Colonic mucosa (tissue), 4 donors: ENCODE data around the gene ANKRD13D. TPM values are rescaled to one million over a fixed set of nuclear protein-coding genes. Genes with fewer than 3 reads are reported as not detected.
A peak's percentile ranks its signal among the peaks of the same experiment; 100 is the strongest.
"Not testable (repeated sequence)": the region's sequence is repeated elsewhere in the genome, so short reads cannot be mapped to it uniquely, and the experiment has no call there.

ENCODE experiments used
- DNase-seq: peaks from one replicate; pipeline ENCODE4 v3.0.0-alpha.2; 2020
- H3K27ac ChIP-seq: fragments of 200-600 bp; one replicate; pipeline ENCODE4 v1.8.0; 2021
- H3K27me3 ChIP-seq: fragments of 200-600 bp; one replicate; pipeline ENCODE4 v1.8.0; 2021
- H3K36me3 ChIP-seq: fragments of 200-600 bp; one replicate; pipeline ENCODE4 v1.8.0; 2021
- H3K4me1 ChIP-seq: fragments of 200-600 bp; one replicate; pipeline ENCODE4 v1.8.0; 2021; ENCODE audit warnings: mild to moderate bottlenecking
- H3K4me3 ChIP-seq: fragments of 200-600 bp; one replicate; pipeline ENCODE4 v1.8.0; 2021
- H3K9ac ChIP-seq, 2 donors: one replicate each; pipeline ENCODE4 v1.7.0; 2013; ENCODE audit warnings: control low read depth in 2 of 2, low read depth in 2 of 2, low read length in 2 of 2
- H3K9me3 ChIP-seq: fragments of 200-600 bp; one replicate; pipeline ENCODE4 v1.8.0; 2021
- CTCF ChIP-seq: fragments of 200-600 bp; IDR thresholded peaks from one replicate; pipeline ENCODE4 v1.8.0; 2022; ENCODE audit warnings: antibody characterized with exemption, mild to moderate bottlenecking
- intact Hi-C: fragments of 100-400 bp; cut with DNase I; formaldehyde crosslinking; loops from one replicate; pipeline ENCODE4 v1.14.1; 2022
- total RNA-seq, 2 donors: library from RNA; stranded (reverse); fragmentation: NEBNext Ultra II Directional in 1 of 2; extraction: Animal tissue kit (Norgen Biotek cat#: 25700) in 1 of 2; gene quantifications; one replicate each; pipeline ENCODE4 v1.2.1, GENCODE V29; 2021
- donor health status: healthy.
- donor health status: DM: no; HTN: no; CAD: no.
- donor health status: DM: no; HTN: no; CAD: no.

The ANKRD13D gene
- total RNA-seq, 2 donors from 2014 or later: 18.8 to 39.5 TPM

DNA sequence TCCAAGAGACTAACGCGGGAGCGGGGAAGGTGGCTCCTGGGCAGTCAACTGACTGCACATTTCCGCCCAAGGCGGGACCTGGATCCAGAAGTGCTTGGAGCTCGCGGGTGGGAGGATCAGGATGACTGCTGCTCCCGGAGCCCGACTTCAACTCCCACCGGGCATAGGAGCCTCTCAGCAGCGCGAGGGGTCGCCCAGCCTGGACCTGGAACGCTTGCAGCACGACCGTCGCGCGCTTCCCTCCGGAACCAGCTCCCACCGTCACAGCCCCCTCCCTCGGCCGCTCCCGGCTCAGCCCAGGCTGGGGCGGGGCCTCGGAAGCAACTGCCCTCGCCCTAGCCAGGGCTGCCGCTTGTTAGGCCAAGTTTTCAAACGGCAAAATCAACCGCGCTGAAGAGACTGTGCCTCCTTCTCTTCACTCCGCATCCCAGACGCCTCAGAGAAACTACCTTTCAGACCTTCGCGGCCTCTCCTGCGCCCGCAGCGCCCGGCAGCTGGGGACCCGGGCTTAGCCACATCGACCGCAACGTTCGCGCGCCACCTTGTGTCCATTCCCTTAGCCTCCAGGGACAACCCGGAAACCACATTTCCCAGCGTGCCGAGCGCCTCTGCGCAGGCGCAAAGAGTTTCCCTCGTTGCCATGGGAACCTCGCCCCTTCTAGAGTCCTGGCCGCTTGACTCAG is 28.2 kb downstream of the ANKRD13D start:
- H3K9ac ChIP-seq: peak overlapping the region; percentile 57 to 95
- no peaks in the 10 kb centered on the region for H3K36me3 ChIP-seq
- peak; percentile 94 for TF ChIP-seq CTCF
- H3K27ac ChIP-seq: peak overlapping the region; percentile 78
- H3K4me1 ChIP-seq: no peaks in the 10 kb centered on the region
- H3K4me3 ChIP-seq: peak overlapping the region; percentile 95
- H3K9me3 ChIP-seq: no peaks in the 10 kb centered on the region
- intact Hi-C loops: loop anchor here (2.0 to 10.0 kb wide), 2 partner anchors 55 to 233 kb away; no protein-coding TSS in a partner anchor
- no peaks in the 10 kb centered on the region for H3K27me3 ChIP-seq
- DNase-seq: peak; percentile 99

DNA sequence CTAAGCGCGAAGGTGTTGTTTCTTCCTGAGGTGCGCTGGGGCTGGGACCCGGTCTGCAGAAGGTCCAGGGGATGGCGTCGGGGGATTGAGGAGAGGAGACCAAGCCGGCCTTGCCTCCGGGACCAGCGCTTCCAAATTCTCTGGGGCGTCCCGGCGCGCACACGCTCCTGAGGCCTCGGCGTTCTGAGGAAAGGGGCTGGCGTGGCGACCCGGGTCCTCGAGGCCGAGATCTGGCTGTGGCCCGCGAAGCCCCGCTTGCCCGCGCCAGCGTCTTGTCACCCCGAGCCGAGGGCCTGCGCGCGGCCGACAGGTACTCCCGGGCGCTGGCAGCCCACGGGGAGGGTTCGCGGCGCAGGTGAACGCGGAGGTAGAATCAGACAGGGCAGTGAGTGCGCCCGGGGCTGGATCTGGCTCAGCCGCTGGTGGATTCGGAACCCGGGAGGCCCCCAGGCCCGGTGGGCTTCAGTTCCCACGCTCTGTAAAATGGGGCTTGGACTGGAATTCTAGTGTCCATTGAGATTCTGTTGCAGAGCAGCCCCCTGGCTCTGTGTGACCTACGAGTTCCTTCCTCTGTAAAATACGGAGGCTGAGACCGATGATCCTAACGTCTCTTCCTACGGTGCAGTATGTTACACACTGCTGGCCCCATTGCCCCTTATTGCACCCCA is 28.9 kb downstream of the ANKRD13D start:
- no peaks in the 10 kb centered on the region for H3K9me3 ChIP-seq
- no peaks in the 10 kb centered on the region for H3K36me3 ChIP-seq
- peak overlapping the region; percentile 95 for H3K4me3 ChIP-seq
- H3K4me1 ChIP-seq: no peaks in the 10 kb centered on the region
- peak overlapping the region; percentile 57 to 95 for H3K9ac ChIP-seq
- peak overlapping the region; percentile 78 for H3K27ac ChIP-seq
- no peaks in the 10 kb centered on the region for H3K27me3 ChIP-seq
- TF ChIP-seq CTCF: peak; percentile 6
- intact Hi-C loops: loop anchor here (2.0 to 10.0 kb wide), 2 partner anchors 55 to 233 kb away; no protein-coding TSS in a partner anchor
- DNase-seq: peak; percentile 54

- not testable (repeated sequence) for H3K27ac ChIP-seq, H3K9me3 ChIP-seq, H3K36me3 ChIP-seq, H3K27me3 ChIP-seq, DNase-seq, H3K4me3 ChIP-seq, H3K4me1 ChIP-seq
- intact Hi-C loops: loop anchor here (10.0 kb wide), 1 partner anchor 234 kb away; no protein-coding TSS in a partner anchor
- H3K9ac ChIP-seq: peak overlapping the region in 1 of 2 donors; percentile 95
These were observed 29.8 kb downstream of the ANKRD13D start for GRCh38 chr11:67318876-67319275.

DNA sequence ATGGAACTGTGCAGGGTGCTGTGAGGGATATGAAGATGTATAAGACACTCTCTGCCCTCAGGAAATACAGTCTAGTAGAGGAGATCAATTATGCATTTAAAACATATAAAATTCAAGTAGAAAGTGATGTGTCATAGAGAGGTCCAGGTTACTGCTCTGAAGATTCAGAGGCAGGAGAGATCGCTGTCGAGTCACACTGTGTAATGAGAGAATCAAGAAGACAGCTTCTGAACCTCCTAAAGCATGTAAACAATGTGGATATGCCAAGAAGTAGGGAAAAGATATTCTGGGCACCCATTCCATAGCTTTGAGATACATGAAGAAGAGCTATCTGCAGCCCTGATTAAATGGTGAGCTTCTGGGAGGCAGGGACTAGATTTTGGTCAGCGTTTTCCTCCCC is 30.9 kb downstream of the ANKRD13D start:
- no peaks in the 10 kb centered on the region for H3K36me3 ChIP-seq
- no peak for TF ChIP-seq CTCF
- H3K9ac ChIP-seq: no peak overlapping the region
- no peaks in the 10 kb centered on the region for H3K4me1 ChIP-seq
- no peaks in the 10 kb centered on the region for H3K9me3 ChIP-seq
- intact Hi-C loops: no loop called here
- H3K27ac ChIP-seq: no peak overlapping the region
- no peak overlapping the region for H3K4me3 ChIP-seq
- DNase-seq: no peak
- H3K27me3 ChIP-seq: no peaks in the 10 kb centered on the region

- H3K27ac ChIP-seq: no peak overlapping the region
- no peak for DNase-seq
- no peaks in the 10 kb centered on the region for H3K4me1 ChIP-seq
- no peaks in the 10 kb centered on the region for H3K9me3 ChIP-seq
- no peak overlapping the region for H3K9ac ChIP-seq
- H3K27me3 ChIP-seq: no peaks in the 10 kb centered on the region
- intact Hi-C loops: no loop called here
- TF ChIP-seq CTCF: no peak
- H3K4me3 ChIP-seq: no peak overlapping the region
- H3K36me3 ChIP-seq: no peaks in the 10 kb centered on the region
These were observed 31.6 kb downstream of the ANKRD13D start for GRCh38 chr11:67320691-67321090.
